Activated T-helper 1 cell treated with anti-CD3 and anti-CD28 coated beads, Interleukin-2, amount 50 U/mL, for 16 hours (primary cell): ENCODE results near the gene MYMX.

ENCODE experiments used
- DNase-seq, 2 donors: peaks; one replicate each; pipeline ENCODE4 v3.0.0-alpha.2; 2020; ENCODE audit warnings: low read depth in 1 of 2, low spot score in 1 of 2

The MYMX gene

DNA sequence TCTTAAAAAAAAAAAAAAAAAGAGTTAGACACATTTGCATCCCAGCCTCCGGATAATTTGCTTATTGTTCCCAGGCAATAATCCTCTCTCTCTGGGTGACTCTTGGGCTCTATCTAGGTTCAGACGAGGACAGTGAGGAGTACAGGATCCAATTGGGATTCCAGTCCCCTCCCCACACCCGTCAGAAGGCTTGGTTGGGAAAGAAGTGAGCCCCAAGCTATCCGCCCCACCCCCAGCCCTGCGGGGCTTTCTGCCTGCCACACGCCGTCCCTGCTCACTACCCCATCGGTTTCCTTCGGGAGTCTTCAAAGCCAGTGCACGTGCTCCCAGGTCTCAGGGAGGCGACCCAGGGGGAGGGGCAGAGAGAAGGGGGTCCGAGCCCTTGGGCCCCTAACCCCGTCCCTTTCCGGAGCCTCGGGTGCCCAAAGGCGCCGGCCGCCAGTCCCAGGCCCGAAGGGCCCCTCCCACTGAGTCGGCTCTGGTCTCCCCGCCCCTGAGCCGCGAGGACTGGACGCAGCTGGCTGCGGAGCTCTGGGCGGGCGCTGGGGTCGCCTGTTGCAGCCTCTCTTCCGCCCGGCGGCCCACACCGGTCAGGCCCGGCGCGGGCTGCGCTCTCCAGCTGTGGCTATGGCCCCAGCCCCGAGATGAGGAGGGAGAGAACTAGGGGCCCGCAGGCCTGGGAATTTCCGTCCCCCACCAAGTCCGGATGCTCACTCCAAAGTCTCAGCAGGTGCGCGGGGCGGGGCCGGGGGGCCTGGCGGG lies 2.5 kb downstream of the MYMX start:
- no peak for DNase-seq

DNA sequence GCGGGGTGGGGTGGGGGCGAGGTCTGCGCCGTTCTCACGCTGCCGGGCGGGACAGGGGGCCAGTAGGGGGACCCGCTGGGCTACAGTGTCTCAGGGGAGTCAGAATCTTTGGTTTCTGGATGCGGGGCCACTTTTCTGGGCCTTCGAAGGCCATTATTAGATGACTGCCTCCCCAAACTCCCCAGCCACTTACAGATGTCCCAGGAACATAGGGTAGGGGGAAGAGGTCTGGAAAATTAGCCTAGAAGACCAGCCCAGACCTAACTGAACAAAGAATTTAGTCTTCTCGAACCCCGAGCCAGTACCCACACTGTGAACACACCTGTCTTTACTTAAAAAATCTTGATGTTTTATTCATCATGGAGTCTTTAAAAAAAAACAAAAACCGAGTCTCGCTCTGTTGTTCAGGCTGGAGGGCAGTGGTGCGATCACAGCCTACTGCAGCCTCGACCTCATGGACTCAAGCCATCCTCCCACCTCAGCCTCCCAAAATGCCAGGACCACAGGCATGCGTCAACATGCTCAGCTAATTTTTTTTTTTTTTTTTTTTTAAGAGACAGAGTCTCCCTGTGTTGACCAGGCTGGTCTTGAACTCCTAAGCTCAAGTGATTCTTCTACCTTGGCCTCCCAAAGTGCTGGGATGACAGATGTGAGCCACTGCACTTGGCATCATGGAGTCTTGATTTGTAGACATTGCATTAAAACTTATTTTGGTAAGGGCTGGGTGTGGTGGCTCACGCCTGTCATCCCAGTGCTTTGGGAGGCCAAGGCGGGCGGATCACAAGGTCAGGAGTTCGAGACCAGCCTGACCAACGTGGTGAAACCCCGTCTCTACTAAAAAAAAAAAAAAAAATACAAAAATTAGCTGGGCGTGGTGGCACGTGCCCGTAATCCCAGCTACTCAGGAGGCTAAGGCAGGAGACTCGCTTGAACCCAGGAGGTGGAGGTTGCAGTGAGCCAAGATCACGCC lies 3.4 kb downstream of the MYMX start:
- DNase-seq: no peak

DNA sequence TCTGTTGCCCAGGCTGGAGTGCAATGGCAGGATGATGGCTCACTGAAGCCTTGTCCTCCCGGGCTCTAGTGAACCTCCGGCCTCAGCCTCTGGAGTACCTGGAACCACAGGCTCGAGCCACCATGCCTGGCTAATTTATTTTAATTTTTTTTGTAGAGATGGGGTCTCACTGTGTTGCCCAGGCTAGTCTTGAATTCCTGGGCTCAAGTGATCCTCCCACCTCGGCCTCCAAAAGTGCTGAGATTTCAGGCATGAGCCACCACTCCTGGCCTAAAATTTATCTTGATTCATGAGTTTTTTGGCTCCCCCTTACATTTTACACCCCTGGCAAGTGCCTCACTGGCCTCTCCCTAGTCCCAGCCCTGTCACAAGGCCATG lies 4.2 kb downstream of the MYMX start:
- no peak for DNase-seq

DNA sequence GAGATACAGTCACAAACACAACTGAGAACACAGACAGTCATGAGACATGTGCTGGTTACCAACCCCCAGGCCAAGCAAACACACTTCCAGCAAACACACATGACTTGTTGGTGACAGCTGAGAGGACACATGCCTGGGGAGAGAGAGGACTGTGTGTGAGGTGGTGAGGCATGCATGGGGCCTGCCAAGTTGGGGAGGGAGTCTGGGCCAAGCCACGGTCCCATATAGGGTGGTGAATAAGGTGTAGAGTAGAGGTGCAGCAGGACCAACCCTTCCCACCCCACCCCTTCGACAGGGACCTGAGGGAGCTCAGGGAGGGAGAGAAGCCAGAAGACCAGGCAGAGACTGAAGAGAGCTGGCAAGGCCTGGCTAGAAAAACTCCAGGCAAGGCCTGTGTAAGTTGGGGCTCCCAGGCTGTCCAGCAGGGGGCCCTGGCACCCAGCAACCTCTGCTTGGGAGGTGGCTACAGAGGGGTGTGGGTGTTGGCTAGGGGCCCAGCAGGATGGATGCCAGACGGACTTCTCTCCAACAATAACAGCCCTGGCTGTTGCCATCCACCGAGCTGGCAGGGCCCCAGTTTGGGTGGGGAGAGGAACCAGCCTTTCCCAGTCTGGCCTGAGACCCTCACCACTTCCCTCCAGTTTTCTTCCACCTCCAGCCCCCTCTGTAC lies 4.7 kb downstream of the MYMX start:
- peak; percentile 47 to 55 for DNase-seq

DNA sequence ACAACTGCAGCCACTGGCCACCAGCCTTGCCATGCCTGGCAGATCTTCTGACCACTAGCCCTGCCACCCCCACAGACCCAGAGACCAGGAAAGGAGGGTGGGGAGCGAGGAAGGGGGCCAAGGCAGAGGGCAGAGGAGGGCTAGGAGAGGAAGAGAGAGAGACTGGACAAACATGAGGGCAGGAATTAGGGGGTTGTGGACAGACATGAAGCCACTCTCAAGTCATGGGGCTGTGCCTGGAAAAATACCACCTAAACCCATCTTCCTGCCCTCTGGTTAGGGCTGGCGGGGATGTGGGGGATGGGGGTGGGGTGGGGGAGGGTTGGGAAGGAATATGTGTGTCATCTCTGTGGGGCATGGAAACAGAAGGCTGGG lies 5.2 kb downstream of the MYMX start:
- no peak for DNase-seq

DNA sequence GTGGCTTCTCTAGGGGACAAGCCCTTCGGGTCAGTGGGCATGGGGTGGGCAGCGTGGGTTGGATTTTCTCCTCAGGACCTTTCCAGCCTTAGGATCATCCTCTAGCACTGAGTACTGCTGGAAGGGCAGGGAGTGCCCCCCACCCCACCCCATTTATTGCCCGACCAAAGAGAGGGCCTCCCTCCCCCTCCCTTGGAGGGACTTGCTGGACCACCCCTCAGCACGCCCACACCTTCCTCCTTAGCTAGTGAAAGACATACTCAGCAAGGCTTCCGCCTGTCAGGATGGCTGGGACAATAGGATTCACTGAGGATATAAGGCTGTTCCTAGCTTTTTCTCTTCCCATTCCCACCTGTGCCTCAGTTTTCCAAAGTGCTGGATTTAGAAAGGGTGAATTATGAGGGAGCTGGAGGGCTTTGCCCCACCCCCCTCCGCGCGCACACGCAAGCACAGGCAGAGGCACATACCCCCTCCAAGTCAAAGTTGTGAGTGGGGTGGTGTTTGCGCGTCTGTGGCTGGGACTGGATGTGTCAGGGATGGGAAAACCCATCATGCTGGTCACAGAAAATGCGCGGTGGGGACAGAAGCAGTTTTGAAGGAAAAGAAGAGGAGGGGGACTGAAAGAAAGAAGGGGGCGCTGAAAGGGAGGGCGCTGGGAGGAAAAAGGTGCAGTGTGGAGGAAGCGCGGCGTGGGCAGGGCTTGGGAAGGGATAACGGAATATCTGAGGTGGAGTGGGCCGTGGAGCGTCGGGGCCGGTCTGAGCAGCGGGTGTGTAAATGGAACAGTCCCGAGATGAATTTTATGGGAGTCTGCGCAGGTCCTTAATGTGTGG lies 6.0 kb downstream of the MYMX start:
- no peak for DNase-seq

DNA sequence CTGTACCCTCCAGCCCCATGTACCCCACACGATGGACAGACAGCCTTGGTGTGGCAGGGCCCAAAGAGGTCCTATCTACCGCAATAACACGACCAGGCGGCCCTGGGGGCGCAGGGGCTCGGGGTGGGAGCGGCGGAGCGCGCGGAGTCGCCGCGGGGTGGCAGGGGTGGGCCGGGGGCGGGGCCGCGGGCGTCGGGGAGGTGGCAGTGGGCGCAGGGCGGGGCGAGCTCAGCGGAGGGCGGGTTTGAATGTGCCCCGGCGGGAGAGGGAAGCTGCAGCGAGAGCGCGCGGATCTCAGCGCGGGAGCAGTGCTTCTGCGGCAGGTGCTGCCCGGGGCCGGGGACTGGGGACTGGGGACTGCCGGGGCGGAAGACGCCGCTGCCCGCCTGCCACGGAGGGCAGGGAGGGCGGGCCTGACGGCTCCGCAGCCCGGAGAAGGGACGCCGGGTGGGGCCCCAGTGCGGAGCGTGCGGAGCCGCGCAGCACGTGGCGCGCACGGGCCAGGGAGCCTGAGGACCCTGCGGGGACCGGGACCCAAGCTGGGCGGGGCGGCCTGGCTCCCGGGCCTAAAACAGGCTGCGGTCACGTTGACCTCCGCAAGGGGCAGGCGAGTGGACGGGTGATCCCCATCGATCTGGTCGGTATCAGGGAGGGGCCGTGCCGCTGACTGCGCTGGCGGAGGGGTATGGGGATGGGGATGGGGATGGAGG lies 6.7 kb downstream of the MYMX start, which contains the start of gene SLC29A1:
TSS of gene SLC29A1 (plus strand) at position 277 of the 710 bp plus-strand sequence. CDS start 3,719 bp downstream, outside the sequence.
- DNase-seq: peak; percentile 63 to 73

DNA sequence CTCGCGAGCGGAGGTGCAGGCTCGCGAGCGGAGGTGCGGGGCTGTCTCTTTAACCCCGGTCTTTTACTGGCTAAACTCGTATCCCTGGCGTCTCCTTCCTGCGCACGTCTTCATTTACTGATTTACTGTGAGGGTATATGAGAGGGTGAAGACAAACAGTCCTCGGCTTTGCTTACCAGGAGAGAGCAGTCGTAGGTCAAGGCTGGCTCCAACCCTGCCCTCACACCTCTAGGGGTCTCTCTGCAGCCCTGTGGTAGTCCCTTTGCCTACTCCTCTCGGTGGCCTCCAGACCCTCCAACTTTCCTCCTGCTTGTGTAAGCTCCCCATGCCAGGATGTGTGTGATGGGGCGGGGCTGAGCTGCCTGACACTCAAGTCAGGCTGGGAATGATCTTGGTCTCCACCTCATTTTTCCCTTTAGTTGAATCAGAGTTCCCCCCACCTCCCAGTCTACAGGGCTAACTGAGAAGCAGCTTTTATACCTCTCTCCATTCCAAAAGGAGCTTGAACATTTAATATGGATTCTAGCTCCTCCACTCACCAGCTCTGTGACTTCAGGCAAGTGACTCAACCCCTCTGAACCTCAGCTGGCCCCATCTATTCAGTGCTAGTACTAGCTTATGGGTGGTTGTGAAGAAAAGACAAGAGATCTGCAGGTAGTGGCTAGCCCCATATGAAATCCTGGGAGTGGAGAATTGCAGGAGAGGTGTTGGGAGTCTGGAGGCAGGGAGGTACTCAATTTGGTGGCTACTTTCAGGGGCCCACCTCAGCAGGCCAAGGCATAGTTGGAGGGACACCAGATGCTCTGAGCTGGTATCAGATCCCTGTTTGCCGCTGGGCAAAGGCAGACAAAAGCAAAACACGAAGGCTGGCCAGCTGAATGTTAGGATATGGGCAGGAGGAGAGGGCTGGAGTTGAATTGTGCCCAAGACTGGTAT lies 7.6 kb downstream of the MYMX start:
- DNase-seq: no peak

DNA sequence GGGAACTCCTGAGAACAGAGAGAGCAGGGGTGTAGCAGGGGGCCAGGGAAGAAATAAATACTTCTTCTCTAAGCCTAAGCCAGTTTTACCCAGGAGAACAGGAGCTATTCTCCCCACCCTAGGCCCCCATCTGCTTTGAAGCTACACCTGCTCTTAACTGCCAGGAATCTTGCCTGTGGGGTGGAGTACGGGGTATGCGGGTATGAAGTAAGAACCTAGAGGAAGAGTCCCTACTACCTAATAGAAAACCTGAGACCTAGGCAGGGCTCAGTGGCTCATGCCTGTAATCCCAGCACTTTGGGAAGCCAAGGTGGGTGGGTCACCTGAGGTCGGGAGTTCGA lies 8.2 kb downstream of the MYMX start:
- no peak for DNase-seq

DNA sequence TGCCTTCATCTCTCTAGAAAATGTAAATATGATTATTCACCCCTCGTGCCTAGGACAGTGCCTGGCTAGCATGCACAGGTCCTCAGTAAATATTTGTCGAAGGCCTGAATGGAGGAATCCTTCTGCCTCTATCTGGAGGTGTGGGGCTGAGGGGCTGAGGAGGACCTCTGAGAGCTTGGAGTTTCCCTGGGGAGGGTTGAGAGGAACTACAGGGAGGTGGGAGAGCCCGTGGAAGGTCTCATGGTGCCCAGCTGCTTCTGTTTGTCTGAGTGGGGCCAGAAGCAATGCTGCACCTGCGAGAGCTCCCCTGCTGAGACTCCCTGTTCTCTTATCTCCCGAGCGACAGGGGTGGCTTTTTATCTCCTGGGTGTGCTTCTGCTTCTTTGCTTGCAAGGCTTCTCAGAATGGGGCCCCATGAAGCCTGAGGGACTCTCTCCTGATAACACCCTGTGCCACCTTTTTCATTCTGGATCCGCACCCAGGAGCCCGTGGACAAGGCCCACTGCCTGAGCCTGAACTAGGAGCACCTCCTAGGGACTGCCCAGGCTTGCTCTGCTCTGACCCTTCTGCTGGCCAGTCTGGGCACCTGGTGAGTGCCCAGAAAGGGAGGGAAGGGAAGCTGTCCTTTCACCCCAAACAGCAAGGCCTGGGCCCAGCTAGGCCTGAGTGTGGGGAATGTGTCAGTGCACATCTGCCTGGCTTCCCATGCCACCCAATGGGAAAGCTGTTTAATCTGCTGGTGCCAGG lies 9.0 kb downstream of the MYMX start:
- no peak for DNase-seq

DNA sequence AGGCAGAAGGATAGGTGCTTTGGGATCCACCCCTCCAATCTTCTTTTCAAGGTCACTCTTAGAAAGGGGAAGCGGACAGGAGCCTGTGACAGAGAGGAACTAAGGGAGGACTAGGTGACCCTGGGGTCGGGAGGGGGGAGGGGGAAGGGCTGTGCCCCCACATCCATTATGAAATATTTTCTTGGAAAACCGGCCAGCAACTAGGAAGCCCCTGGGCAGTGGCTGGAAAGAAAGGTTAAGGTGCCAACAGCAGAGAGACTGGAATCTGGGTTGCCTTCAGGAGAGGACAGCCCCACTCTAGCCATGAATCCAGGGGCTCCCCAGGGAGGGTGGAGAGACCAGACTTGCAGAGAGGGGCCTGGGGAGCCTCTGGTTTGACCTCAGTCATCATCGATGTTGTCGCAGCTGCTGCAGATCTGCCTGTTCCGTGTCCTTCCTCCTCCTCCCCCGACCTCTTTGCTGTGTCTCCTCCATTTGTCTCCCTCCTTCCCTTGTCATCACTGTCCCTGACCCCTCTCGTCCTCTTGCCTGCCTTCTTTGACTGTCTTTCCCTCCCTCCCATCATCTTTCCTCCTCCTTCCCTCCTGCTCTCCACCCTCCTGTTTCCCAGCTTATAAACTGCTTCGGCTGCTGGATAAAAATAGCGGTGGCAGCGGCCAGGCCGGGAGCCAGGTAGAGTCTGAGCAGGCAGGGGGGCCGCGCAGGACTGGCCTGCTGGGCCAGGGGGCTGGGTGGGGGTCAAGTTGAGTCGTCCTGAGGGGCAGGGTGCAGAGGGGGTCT lies 9.8 kb downstream of the MYMX start:
- DNase-seq: no peak

DNA sequence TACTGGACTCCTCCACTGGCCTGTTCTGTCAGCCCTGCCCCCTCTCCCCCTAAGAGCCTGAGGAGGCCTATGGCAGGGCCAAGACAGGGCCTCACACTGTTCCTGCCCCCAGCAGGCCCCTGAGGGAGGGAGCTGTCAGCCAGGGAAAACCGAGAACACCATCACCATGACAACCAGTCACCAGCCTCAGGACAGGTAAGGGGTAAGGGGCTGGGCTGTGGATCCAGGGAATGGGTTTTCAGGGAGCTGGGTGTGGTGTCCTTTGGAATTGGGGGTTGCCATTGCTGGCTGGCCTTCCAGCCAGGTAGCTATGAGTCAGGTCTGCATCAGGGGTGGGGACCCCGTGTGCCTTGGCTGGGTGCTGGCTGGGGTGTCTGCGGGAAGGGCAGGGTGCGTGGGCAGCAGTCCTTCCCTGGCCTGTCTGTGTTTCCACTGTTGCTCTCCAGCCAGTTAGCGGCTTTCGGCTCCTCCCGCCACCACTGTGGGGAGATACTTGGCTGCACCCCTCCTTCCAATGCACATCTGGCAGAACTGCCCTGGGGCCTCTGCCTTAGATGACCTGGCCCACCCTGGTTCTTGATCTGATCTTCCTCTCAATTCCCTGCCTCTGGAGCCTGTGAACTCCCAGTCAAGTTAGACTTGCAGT lies 10.5 kb downstream of the MYMX start:
- no peak for DNase-seq

DNA sequence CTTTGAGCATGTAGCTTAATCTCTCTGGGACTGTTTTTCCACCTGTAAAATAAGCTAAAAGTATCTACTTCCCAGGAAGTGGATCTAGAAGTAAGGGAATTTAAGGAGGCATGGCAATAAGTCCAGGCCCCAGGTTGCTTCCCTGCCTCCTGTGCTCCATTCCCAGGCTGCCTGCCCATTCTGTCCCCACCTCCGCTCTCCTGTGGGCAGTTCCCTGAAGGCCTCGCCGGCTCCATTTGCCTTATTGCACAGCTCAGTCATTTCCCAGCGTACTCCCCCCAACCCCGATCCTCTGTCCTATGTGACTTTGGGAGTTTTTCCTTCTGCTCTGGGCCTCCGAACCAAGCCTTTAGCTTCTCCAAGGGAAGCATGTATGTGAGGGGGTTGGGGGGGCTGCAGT lies 11.3 kb downstream of the MYMX start:
- no peak for DNase-seq

DNA sequence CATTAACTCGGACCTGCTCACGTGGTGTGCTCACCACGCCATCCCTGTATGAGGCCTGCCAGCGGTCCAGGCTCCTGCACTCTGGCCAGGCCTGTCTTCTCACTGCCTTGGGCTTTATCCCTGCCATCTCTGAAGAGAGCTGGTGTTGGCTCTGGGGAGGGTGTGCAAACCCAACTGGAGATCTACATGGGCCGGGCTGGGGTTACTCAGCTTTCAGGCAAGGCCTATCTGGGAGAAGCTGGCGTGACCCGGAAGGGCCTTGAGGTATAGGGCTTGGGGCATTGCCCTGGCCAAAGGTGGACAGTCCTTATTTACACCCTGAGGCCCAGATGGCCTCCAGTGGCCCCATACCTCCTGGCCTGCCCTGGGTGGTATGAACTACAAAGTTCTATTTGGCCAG lies 11.7 kb downstream of the MYMX start:
- no peak for DNase-seq

DNA sequence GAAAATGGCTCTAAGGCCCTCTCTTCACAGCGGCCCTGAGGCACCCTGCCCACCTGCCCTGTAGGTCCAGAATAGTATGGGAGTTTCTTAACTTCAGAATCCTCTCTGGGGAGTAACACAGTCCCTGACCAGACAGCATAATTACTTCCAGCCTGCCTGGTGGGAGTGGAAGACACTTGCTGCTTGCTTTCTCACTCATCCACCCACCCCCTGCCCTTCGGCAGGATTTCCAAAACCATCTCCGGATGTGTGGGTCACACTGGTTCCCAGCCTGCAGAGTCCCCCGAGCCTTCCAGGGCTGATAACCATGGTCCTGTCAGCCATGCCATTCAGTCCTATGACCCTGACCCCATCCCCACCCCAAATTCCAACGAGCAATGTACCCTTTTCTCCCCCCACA lies 12.1 kb downstream of the MYMX start:
- no peak for DNase-seq

DNA sequence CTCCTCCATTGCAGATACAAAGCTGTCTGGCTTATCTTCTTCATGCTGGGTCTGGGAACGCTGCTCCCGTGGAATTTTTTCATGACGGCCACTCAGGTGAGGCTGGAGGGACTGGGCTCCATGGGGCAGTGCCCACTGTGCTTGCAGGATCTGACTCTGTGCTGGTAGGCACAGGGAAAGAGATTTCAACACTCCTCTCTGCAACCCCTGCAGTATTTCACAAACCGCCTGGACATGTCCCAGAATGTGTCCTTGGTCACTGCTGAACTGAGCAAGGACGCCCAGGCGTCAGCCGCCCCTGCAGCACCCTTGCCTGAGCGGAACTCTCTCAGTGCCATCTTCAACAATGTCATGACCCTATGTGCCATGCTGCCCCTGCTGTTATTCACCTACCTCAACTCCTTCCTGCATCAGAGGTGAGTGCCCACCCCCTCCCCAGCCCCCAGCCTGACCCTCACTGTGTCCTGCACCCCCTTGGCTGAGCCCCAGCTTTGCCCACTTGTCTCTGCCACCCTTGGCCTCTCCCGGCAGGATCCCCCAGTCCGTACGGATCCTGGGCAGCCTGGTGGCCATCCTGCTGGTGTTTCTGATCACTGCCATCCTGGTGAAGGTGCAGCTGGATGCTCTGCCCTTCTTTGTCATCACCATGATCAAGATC lies 12.8 kb downstream of the MYMX start:
- DNase-seq: no peak
